Measurements from ENCODE around the gene BCL6B.

- TF ChIP-seq CTCF (IDR thresholded peaks at IDR 0.05; ENCODE audit: poor library complexity) (no peak), EZH2phosphoT487 (IDR thresholded peaks at IDR 0.05; ENCODE audit: low read depth, severe bottlenecking, unreplicated experiment) (no peak), EZH2 (IDR thresholded peaks at IDR 0.05; ENCODE audit: borderline replicate concordance) (no peak)
Measured at GRCh38 chr17:7023576-7024401, 939 bp downstream of the BCL6B start.

All from hepatocyte (in vitro differentiated cells).